Colonic mucosa (tissue), 4 donors: ENCODE results near the gene GRM8. TPM values are rescaled to one million over a fixed set of nuclear protein-coding genes. Genes with fewer than 3 reads are reported as not detected.

Source experiments
- DNase-seq: peaks from one replicate; pipeline ENCODE4 v3.0.0-alpha.2; 2020
- H3K27ac ChIP-seq: fragments of 200-600 bp; one replicate; pipeline ENCODE4 v1.8.0; 2021
- H3K27me3 ChIP-seq: fragments of 200-600 bp; one replicate; pipeline ENCODE4 v1.8.0; 2021
- H3K36me3 ChIP-seq: fragments of 200-600 bp; one replicate; pipeline ENCODE4 v1.8.0; 2021
- H3K4me1 ChIP-seq: fragments of 200-600 bp; one replicate; pipeline ENCODE4 v1.8.0; 2021; ENCODE audit warnings: mild to moderate bottlenecking
- H3K4me3 ChIP-seq: fragments of 200-600 bp; one replicate; pipeline ENCODE4 v1.8.0; 2021
- H3K9ac ChIP-seq, 2 donors: one replicate each; pipeline ENCODE4 v1.7.0; 2013; ENCODE audit warnings: control low read depth in 2 of 2, low read depth in 2 of 2, low read length in 2 of 2
- H3K9me3 ChIP-seq: fragments of 200-600 bp; one replicate; pipeline ENCODE4 v1.8.0; 2021
- CTCF ChIP-seq: fragments of 200-600 bp; IDR thresholded peaks from one replicate; pipeline ENCODE4 v1.8.0; 2022; ENCODE audit warnings: antibody characterized with exemption, mild to moderate bottlenecking
- intact Hi-C: fragments of 100-400 bp; cut with DNase I; formaldehyde crosslinking; loops from one replicate; pipeline ENCODE4 v1.14.1; 2022
- total RNA-seq, 2 donors: library from RNA; stranded (reverse); fragmentation: NEBNext Ultra II Directional in 1 of 2; extraction: Animal tissue kit (Norgen Biotek cat#: 25700) in 1 of 2; gene quantifications; one replicate each; pipeline ENCODE4 v1.2.1, GENCODE V29; 2021
- donor health status: healthy.
- donor health status: DM: no; HTN: no; CAD: no.
- donor health status: DM: no; HTN: no; CAD: no.

GRM8 gene
- total RNA-seq, 2 donors from 2014 or later = 2.2 to 2.5 TPM

GRCh38 chr7:126720232-126720631 is 532.5 kb downstream of the GRM8 start:
- Histone ChIP-seq H3K27me3 (no peaks in the 10 kb centered on the region), H3K9me3 (no peaks in the 10 kb centered on the region), H3K36me3 (no peaks in the 10 kb centered on the region), H3K9ac (no peak overlapping the region), H3K27ac (no peak overlapping the region), H3K4me1 (no peaks in the 10 kb centered on the region), H3K4me3 (no peak overlapping the region)
- intact Hi-C loops = no loop called here
- TF ChIP-seq CTCF = no peak
- DNase-seq = no peak

- intact Hi-C loops = no loop called here
- Histone ChIP-seq H3K4me1 (no peaks in the 10 kb centered on the region), H3K4me3 (no peak overlapping the region), H3K27me3 (no peaks in the 10 kb centered on the region), H3K36me3 (no peaks in the 10 kb centered on the region), H3K27ac (no peak overlapping the region), H3K9ac (no peak overlapping the region), H3K9me3 (no peaks in the 10 kb centered on the region)
- no peak for TF ChIP-seq CTCF
- no peak for DNase-seq
These were observed 534.3 kb downstream of the GRM8 start for GRCh38 chr7:126718419-126718818.

GRCh38 chr7:126716321-126716720 is 536.4 kb downstream of the GRM8 start:
- H3K27me3 ChIP-seq = no peaks in the 10 kb centered on the region
- no peak overlapping the region for H3K9ac ChIP-seq
- no peaks in the 10 kb centered on the region for H3K9me3 ChIP-seq
- intact Hi-C loops = no loop called here
- H3K36me3 ChIP-seq = no peaks in the 10 kb centered on the region
- H3K4me1 ChIP-seq = no peaks in the 10 kb centered on the region
- TF ChIP-seq CTCF = no peak
- no peak overlapping the region for H3K27ac ChIP-seq
- H3K4me3 ChIP-seq = no peak overlapping the region
- DNase-seq = no peak

- no peaks in the 10 kb centered on the region for H3K36me3 ChIP-seq
- no peak overlapping the region for H3K9ac ChIP-seq
- no peak overlapping the region for H3K27ac ChIP-seq
- no peak for DNase-seq
- no peak overlapping the region for H3K4me3 ChIP-seq
- H3K9me3 ChIP-seq = no peaks in the 10 kb centered on the region
- H3K4me1 ChIP-seq = no peaks in the 10 kb centered on the region
- intact Hi-C loops = no loop called here
- no peaks in the 10 kb centered on the region for H3K27me3 ChIP-seq
- TF ChIP-seq CTCF = no peak
These were observed 537.7 kb downstream of the GRM8 start for GRCh38 chr7:126715076-126715475.

- no peak for TF ChIP-seq CTCF
- no peaks in the 10 kb centered on the region for H3K9me3 ChIP-seq
- no peaks in the 10 kb centered on the region for H3K27me3 ChIP-seq
- no peak overlapping the region for H3K27ac ChIP-seq
- intact Hi-C loops = no loop called here
- no peaks in the 10 kb centered on the region for H3K4me1 ChIP-seq
- no peaks in the 10 kb centered on the region for H3K36me3 ChIP-seq
- no peak for DNase-seq
- H3K9ac ChIP-seq = no peak overlapping the region
- H3K4me3 ChIP-seq = no peak overlapping the region
These were observed 550.3 kb downstream of the GRM8 start for GRCh38 chr7:126702242-126703016.
